H1 (cell line): ENCODE measurements around the gene FAM193A. TPM values are rescaled to one million over a fixed set of nuclear protein-coding genes. Genes with fewer than 3 reads are reported as not detected.

Source experiments
- CTCF ChIA-PET: fragments of 300-600 bp; sonication (Branson Sonifier 250); formaldehyde crosslinking; loops from one replicate; lab custom pipeline; 2021; ENCODE audit not compliant: partially characterized antibody; lab: Charles Lee
- POLR2A ChIA-PET: fragments of 300-600 bp; sonication (Branson Sonifier 250); formaldehyde crosslinking; loops from one replicate; lab custom pipeline; 2021; ENCODE audit warnings: inconsistent platforms; ENCODE audit not compliant: partially characterized antibody; lab: Charles Lee
- DNase-seq, 2 experiments: peaks; one replicate each; pipeline versions ENCODE4 v3.0.0 to v3.0.0-alpha.2; 2010 to 2022; ENCODE audit warnings: low spot score in 2 of 2, low read depth in 1 of 2, mixed read lengths in 1 of 2
- FAIRE-seq: peaks from 2 replicates; lab custom pipeline; 2011; peaks lifted over from hg19 to GRCh38; lab: Jason Lieb, UNC
- H2AFZ ChIP-seq: 2 replicates; pipeline ENCODE4 v1.8.1; 2012; ENCODE audit warnings: low read length, inconsistent platforms
- H2AK5ac ChIP-seq: 2 replicates; pipeline ENCODE4 v1.6.1; 2013; ENCODE audit warnings: low read depth, low read length
- H2BK120ac ChIP-seq: replicated peaks from 2 replicates; pipeline ENCODE3; 2013; ENCODE audit warnings: low read depth, low read length, inconsistent platforms
- H2BK12ac ChIP-seq: 2 replicates; pipeline ENCODE4 v1.6.1; 2013; ENCODE audit warnings: low read depth, low read length
- H2BK15ac ChIP-seq: 2 replicates; pipeline ENCODE4 v1.6.1; 2013; ENCODE audit warnings: low read length
- H2BK20ac ChIP-seq: 2 replicates; pipeline ENCODE4 v1.6.1; 2013; ENCODE audit warnings: low read length
- H2BK5ac ChIP-seq: 2 replicates; pipeline ENCODE4 v1.6.1; 2013; ENCODE audit warnings: low read depth, low read length
- H3K14ac ChIP-seq: 2 replicates; pipeline ENCODE4 v1.6.1; 2013; ENCODE audit warnings: inconsistent platforms; ENCODE audit not compliant: insufficient read length
- H3K18ac ChIP-seq: 2 replicates; pipeline ENCODE4 v1.6.1; 2013; ENCODE audit warnings: low read length; ENCODE audit errors: extremely low read depth
- H3K23ac ChIP-seq: 2 replicates; pipeline ENCODE4 v1.6.1; 2013; ENCODE audit warnings: inconsistent platforms; ENCODE audit not compliant: insufficient read length
- H3K23me2 ChIP-seq: 2 replicates; pipeline ENCODE4 v1.6.1; 2013; ENCODE audit warnings: low read depth, low read length
- H3K27ac ChIP-seq: 2 replicates; pipeline ENCODE4 v1.6.1; 2011; ENCODE audit warnings: low read depth, low read length, inconsistent platforms
- H3K27me3 ChIP-seq, 4 experiments: replicated peaks in 1 of 4; 1 replicate in 1 of 4; 2 replicates in 3 of 4; pipeline versions ENCODE4 v1.6.1 to v1.8.1; 2011 to 2013; ENCODE audit warnings: low read length in 3 of 4, mild to moderate bottlenecking in 3 of 4, inconsistent platforms in 2 of 4, mixed read lengths in 2 of 4, moderate library complexity in 1 of 4; ENCODE audit not compliant: control insufficient read depth in 3 of 4, insufficient read depth in 3 of 4; ENCODE audit errors: extremely low read depth in 1 of 4
- H3K36me3 ChIP-seq, 4 experiments: 2 replicates each; pipeline versions ENCODE4 v1.6.1 to v1.8.1; 2011 to 2013; ENCODE audit warnings: mild to moderate bottlenecking in 4 of 4, low read length in 3 of 4, moderate library complexity in 2 of 4, control low read depth in 1 of 4, inconsistent platforms in 1 of 4; ENCODE audit not compliant: insufficient read depth in 4 of 4, control insufficient read depth in 2 of 4
- H3K4ac ChIP-seq: replicated peaks from 2 replicates; pipeline ENCODE3; 2013; ENCODE audit warnings: low read length, low read depth, mixed read lengths, inconsistent platforms; ENCODE audit not compliant: insufficient read length
- H3K4me1 ChIP-seq, 4 experiments: replicated peaks in 1 of 4; 1 replicate in 1 of 4; 2 replicates in 3 of 4; pipeline versions ENCODE4 v1.6.1 to v1.8.1; 2011 to 2013; ENCODE audit warnings: low read length in 3 of 4, inconsistent platforms in 2 of 4, mixed read lengths in 1 of 4; ENCODE audit not compliant: insufficient read depth in 4 of 4, control insufficient read depth in 3 of 4
- H3K4me2 ChIP-seq, 2 experiments: 2 replicates each; pipeline versions ENCODE4 v1.6.1 to v1.8.1; 2011 to 2013; ENCODE audit warnings: low read depth in 2 of 2, low read length in 2 of 2, control low read depth in 1 of 2, inconsistent platforms in 1 of 2, mild to moderate bottlenecking in 1 of 2; ENCODE audit not compliant: insufficient read depth in 1 of 2
- H3K4me3 ChIP-seq, 4 experiments: fragments of 200-600, 300-600 bp in 1 of 4; sonication (generic), shearing (Covaris generic), sonication (Bioruptor Twin) in 1 of 4; 2 replicates each; pipeline versions ENCODE4 v1.5.1 to v1.8.1; 2011 to 2016; ENCODE audit warnings: low read length in 4 of 4, low read depth in 3 of 4, control low read depth in 2 of 4, inconsistent platforms in 2 of 4, mild to moderate bottlenecking in 2 of 4, mixed read lengths in 1 of 4, moderate library complexity in 1 of 4; ENCODE audit not compliant: insufficient read depth in 2 of 4; ENCODE audit errors: extremely low read depth in 1 of 4
- H3K56ac ChIP-seq: replicated peaks from 2 replicates; pipeline ENCODE3; 2013; ENCODE audit warnings: low read depth, mild to moderate bottlenecking, mixed read lengths, low read length, inconsistent platforms; ENCODE audit not compliant: insufficient read length
- H3K79me1 ChIP-seq: 2 replicates; pipeline ENCODE4 v1.6.1; 2013; ENCODE audit warnings: low read depth, low read length, control low read depth
- H3K79me2 ChIP-seq, 2 experiments: 2 replicates each; pipeline versions ENCODE4 v1.6.1 to v1.8.1; 2012 to 2013; ENCODE audit warnings: low read length in 2 of 2, mild to moderate bottlenecking in 2 of 2, inconsistent platforms in 1 of 2; ENCODE audit not compliant: insufficient read depth in 2 of 2, control insufficient read depth in 1 of 2
- H3K9ac ChIP-seq, 4 experiments: replicated peaks in 1 of 4; 1 replicate in 1 of 4; 2 replicates in 3 of 4; pipeline versions ENCODE4 v1.6.1 to v1.8.1; 2011 to 2013; ENCODE audit warnings: low read depth in 3 of 4, low read length in 3 of 4, control low read depth in 2 of 4, mild to moderate bottlenecking in 2 of 4, moderate library complexity in 2 of 4, inconsistent platforms in 1 of 4; ENCODE audit errors: extremely low read depth in 1 of 4
- H3K9me3 ChIP-seq, 2 experiments: 2 replicates each; pipeline versions ENCODE4 v1.6.1 to v1.8.1; 2012 to 2013; ENCODE audit warnings: mild to moderate bottlenecking in 2 of 2, moderate library complexity in 2 of 2, control low read depth in 1 of 2, inconsistent platforms in 1 of 2, low read depth in 1 of 2, low read length in 1 of 2, mixed read lengths in 1 of 2; ENCODE audit not compliant: insufficient read depth in 2 of 2
- H4K20me1 ChIP-seq, 2 experiments: replicated peaks in 1 of 2; 2 replicates each; pipeline versions ENCODE3 to v1.8.1; 2011 to 2013; ENCODE audit warnings: inconsistent platforms in 2 of 2, low read length in 2 of 2, mild to moderate bottlenecking in 1 of 2; ENCODE audit not compliant: insufficient read depth in 2 of 2, control insufficient read depth in 1 of 2
- H4K5ac ChIP-seq: 2 replicates; pipeline ENCODE4 v1.6.1; 2013; ENCODE audit warnings: low read length, low read depth, mixed read lengths, inconsistent platforms; ENCODE audit not compliant: insufficient read length
- H4K8ac ChIP-seq: 2 replicates; pipeline ENCODE4 v1.8.0; 2013; ENCODE audit warnings: mild to moderate bottlenecking, moderate library complexity, low read length, inconsistent platforms; ENCODE audit not compliant: insufficient read depth; ENCODE audit errors: extremely low read depth
- H4K91ac ChIP-seq: replicated peaks from 2 replicates; pipeline ENCODE3; 2013; ENCODE audit warnings: low read length, mixed read lengths, inconsistent platforms; ENCODE audit not compliant: insufficient read length
- BACH1 ChIP-seq: IDR thresholded peaks from 2 replicates; pipeline ENCODE4 v1.6.1; 2012; ENCODE audit warnings: low read length, improper control_type of control experiment
- HDAC2 ChIP-seq, 2 experiments: fragments of 300-600 bp in 1 of 2; sonication (generic) in 1 of 2; IDR thresholded peaks; 2 replicates each; pipeline ENCODE4 v1.6.1; 2011 to 2012; ENCODE audit warnings: low read depth in 2 of 2, low read length in 2 of 2, mild to moderate bottlenecking in 2 of 2, moderate library complexity in 2 of 2, borderline replicate concordance in 1 of 2, inconsistent platforms in 1 of 2
- SIN3A ChIP-seq, 2 experiments: IDR thresholded peaks in 1 of 2; conservative IDR thresholded peaks in 1 of 2; 2 replicates each; pipeline ENCODE4 v1.6.1; 2011 to 2012; ENCODE audit warnings: low read length in 2 of 2, improper control_type of control experiment in 1 of 2, low read depth in 1 of 2, mild to moderate bottlenecking in 1 of 2
- TBP ChIP-seq: IDR thresholded peaks from 2 replicates; pipeline ENCODE4 v1.6.1; 2011; ENCODE audit warnings: low read depth, low read length, improper control_type of control experiment
- YY1 ChIP-seq: IDR thresholded peaks from 2 replicates; pipeline ENCODE4 v1.6.1; 2011; ENCODE audit warnings: low read depth, mild to moderate bottlenecking, low read length
- WGBS, 2 experiments: shearing (Covaris generic) in 1 of 2; methylation state at CpG; one replicate each; pipeline versions ENCODE4 v1.1.6 to v1.1.7; 2013 to 2015; ENCODE audit warnings: low lambda C conversion rate in 2 of 2, mixed read lengths in 2 of 2, inconsistent platforms in 1 of 2, low coverage in 1 of 2, missing lambda C conversion rate in 1 of 2; ENCODE audit not compliant: insufficient replicate concordance in 2 of 2, insufficient coverage in 1 of 2, insufficient read length in 1 of 2; ENCODE audit errors: extremely low coverage in 1 of 2, missing lambda C conversion rate in 1 of 2; 5-methylcytosine and 5-hydroxymethylcytosine counted together
- polyA plus RNA-seq, 7 experiments: library from polyadenylated mRNA; depleted of rRNA in 3 of 7; stranded (reverse) in 5 of 7; unstranded in 2 of 7; fragments of >200 nt in 5 of 7; fragments of 200-250 nt in 2 of 7; gene quantifications; 1 replicate in 5 of 7; 2 replicates in 1 of 7; 4 replicates in 1 of 7; pipeline versions ENCODE4 v1.2.1 to v1.2.3, GENCODE V29; 2011 to 2013; ENCODE audit warnings: missing spikeins in 2 of 7, mixed read lengths in 2 of 7
- total RNA-seq: library from RNA; stranded (reverse); fragmentation: NEBNext Ultra II Directional; extraction: Animal tissue kit (Norgen Biotek cat#: 25700); gene quantifications from 2 replicates; pipeline ENCODE4 v1.2.1, GENCODE V29; 2021
- TF ChIP-seq, protein P1 (sequence below), 3 experiments: IDR thresholded peaks; 1 replicate in 2 of 3; 2 replicates in 1 of 3; pipeline versions ENCODE4 v1.5.1 to v1.6.1; 2011; ENCODE audit warnings: low read length in 3 of 3, mild to moderate bottlenecking in 3 of 3, inconsistent platforms in 2 of 3, low read depth in 1 of 3, moderate library complexity in 1 of 3; ENCODE audit not compliant: insufficient read depth in 1 of 3; ENCODE audit errors: control extremely low read depth in 1 of 3

The FAM193A gene
- total and polyA plus RNA-seq, 2 of the 8 experiments (the other 6 are each of a cell fraction or from before 2014, with no cell fraction given) = 8.7 to 26.2 TPM

- peaks cover 0 to 9% (median 5%) of the 10 kb centered on the region in 4 experiments; a peak in 5 of 7 replicates for H3K4me1 ChIP-seq
- peak within 1 kb of the TSS; percentile 75 for H3K56ac ChIP-seq
- peak within 1 kb of the TSS; percentile 77 to 85 for H3K4me2 ChIP-seq
- no peak within 1 kb of the TSS for H2BK20ac ChIP-seq
- peaks cover 0 to 17% of the 10 kb centered on the region in 2 experiments; a peak in 2 of 4 replicates for H3K79me2 ChIP-seq
- H3K79me1 ChIP-seq = peaks cover 16% of the 10 kb centered on the region
- peak within 1 kb of the TSS; percentile 90 for H3K18ac ChIP-seq
- no peaks in the 10 kb centered on the region for H3K9me3 ChIP-seq
- H3K9ac ChIP-seq = peak within 1 kb of the TSS; percentile 45 to 71 (median 59)
- H2BK5ac ChIP-seq = peak within 1 kb of the TSS; percentile 35; the same call in 1 of the 2 replicates
- H3K14ac ChIP-seq = no peak within 1 kb of the TSS
- H4K8ac ChIP-seq = peak within 1 kb of the TSS; percentile 89
- ChIA-PET POLR2A (interaction anchor here (0.6 to 3.6 kb wide), 8 partner anchors 13 to 179 kb away, joined by 3 to 25 read pairs (median 4); no protein-coding TSS in a partner anchor), CTCF (interaction anchor here (1.0 to 1.1 kb wide), 2 partner anchors 10 to 39 kb away, joined by 4 read pairs; no protein-coding TSS in a partner anchor)
- peak within 1 kb of the TSS; percentile 84; the same call in 1 of the 2 replicates for H2BK12ac ChIP-seq
- peaks cover 0 to 3% (median 0%) of the 10 kb centered on the region in 4 experiments; a peak in 1 of 8 replicates for H3K36me3 ChIP-seq
- H3K23me2 ChIP-seq = peaks cover 14% of the 10 kb centered on the region; the same call in 1 of the 2 replicates
- no peak within 1 kb of the TSS for H2BK120ac ChIP-seq
- FAIRE-seq (no peak), DNase-seq (peak in 1 of 2 experiments; percentile 85)
- H4K91ac ChIP-seq = peak within 1 kb of the TSS; percentile 6
- no peak within 1 kb of the TSS for H3K23ac ChIP-seq
- WGBS, 2 experiments = 1% methylated on average over 44 of the region's 96 CpGs; no CpG with 5 or more reads in 1 of the 2 experiments
- no peak within 1 kb of the TSS for H3K4ac ChIP-seq
- H3K27me3 ChIP-seq = no peaks in the 10 kb centered on the region; a peak in 1 of 7 replicates
- H3K4me3 ChIP-seq = peak within 1 kb of the TSS; percentile 32 to 79 (median 62)
- H4K20me1 ChIP-seq = peaks cover 2 to 13% of the 10 kb centered on the region in 2 experiments
- no peak within 1 kb of the TSS; the same call in 1 of the 2 replicates for H2BK15ac ChIP-seq
- no peak within 1 kb of the TSS for H2AK5ac ChIP-seq
- H3K27ac ChIP-seq = peak within 1 kb of the TSS; percentile 24; the same call in 1 of the 2 replicates
- peak within 1 kb of the TSS; percentile 99 for H2AFZ ChIP-seq
- H4K5ac ChIP-seq = peak within 1 kb of the TSS; percentile 91
- TF ChIP-seq YY1 = 0 out of 2 replicates have a peak, but pooled peaks have one; percentile 34
- no peak; a peak in 1 of 4 replicates for TF ChIP-seq HDAC2 (IDR thresholded peaks at IDR 0.05; ENCODE audit: borderline replicate concordance in 1 of 2, low read depth in 2 of 2, low read length in 2 of 2)
- TF ChIP-seq SIN3A (conservative IDR thresholded peaks at IDR 0.05 in 1 of 2, IDR thresholded peaks at IDR 0.05 in 1 of 2; ENCODE audit: low read depth in 1 of 2, low read length in 2 of 2) = no peak; a peak in 2 of 4 replicates
- TF ChIP-seq TBP = no peak
- TF ChIP-seq, protein P1, sequence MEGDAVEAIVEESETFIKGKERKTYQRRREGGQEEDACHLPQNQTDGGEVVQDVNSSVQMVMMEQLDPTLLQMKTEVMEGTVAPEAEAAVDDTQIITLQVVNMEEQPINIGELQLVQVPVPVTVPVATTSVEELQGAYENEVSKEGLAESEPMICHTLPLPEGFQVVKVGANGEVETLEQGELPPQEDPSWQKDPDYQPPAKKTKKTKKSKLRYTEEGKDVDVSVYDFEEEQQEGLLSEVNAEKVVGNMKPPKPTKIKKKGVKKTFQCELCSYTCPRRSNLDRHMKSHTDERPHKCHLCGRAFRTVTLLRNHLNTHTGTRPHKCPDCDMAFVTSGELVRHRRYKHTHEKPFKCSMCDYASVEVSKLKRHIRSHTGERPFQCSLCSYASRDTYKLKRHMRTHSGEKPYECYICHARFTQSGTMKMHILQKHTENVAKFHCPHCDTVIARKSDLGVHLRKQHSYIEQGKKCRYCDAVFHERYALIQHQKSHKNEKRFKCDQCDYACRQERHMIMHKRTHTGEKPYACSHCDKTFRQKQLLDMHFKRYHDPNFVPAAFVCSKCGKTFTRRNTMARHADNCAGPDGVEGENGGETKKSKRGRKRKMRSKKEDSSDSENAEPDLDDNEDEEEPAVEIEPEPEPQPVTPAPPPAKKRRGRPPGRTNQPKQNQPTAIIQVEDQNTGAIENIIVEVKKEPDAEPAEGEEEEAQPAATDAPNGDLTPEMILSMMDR (IDR thresholded peaks at IDR 0.05; ENCODE audit: control extremely low read depth in 1 of 3, insufficient read depth in 1 of 3, low read depth in 1 of 3, low read length in 3 of 3) = peak in 2 of 3 experiments; percentile 41 to 53; a peak in 3 of 4 replicates
- peak; percentile 55; the same call in 1 of the 2 replicates for TF ChIP-seq BACH1
Observed at GRCh38 chr4:2755821-2756690, 219.6 kb downstream of the FAM193A start, which contains the start of gene TNIP2. TNIP2 (minus strand) TSS chr4:2756336; CDS start chr4:2756289, 47 bp downstream.
